ENCODE results near the gene THSD7A.

Gene THSD7A

GRCh38 chr7:11567571-11567970, 264.4 kb downstream of the THSD7A start:
- FAIRE-seq (no peak), DNase-seq (ENCODE audit: insufficient read length) (no peak)
- TF ChIP-seq POLR2AphosphoS5 (IDR thresholded peaks at IDR 0.05; ENCODE audit: low read depth, low read length) = no peak
- TF ChIP-seq POLR2A (IDR thresholded peaks at IDR 0.05; ENCODE audit: low read depth, low read length) = no peak
- TF ChIP-seq TAF1 (IDR thresholded peaks at IDR 0.05; ENCODE audit: borderline replicate concordance, low read depth, low read length) = no peak

DNA sequence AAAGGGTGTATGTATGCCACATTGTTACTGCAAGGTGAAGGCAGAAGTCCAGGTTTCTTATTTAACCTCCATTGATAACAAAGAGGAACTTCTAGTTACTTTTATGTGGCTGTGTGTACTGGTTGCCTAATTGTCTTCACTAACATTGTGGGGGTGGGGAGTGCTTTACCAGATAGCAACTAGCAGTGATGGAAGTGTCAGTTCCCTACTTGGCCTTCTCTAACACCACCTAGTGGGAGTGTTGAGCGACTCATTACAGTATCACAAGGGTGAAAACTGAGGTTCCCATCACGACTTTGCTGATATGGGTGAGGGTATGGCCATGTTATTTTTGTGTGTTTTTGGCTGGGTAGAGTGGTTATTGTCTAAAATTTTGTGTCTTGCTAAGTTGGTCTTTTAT, 274.4 kb downstream of the THSD7A start:
- no peak for TF ChIP-seq TAF1 (IDR thresholded peaks at IDR 0.05; ENCODE audit: borderline replicate concordance, low read depth, low read length)
- TF ChIP-seq POLR2AphosphoS5 (IDR thresholded peaks at IDR 0.05; ENCODE audit: low read depth, low read length) = no peak
- no peak for TF ChIP-seq POLR2A (IDR thresholded peaks at IDR 0.05; ENCODE audit: low read depth, low read length)
- FAIRE-seq (peak; percentile 70), DNase-seq (ENCODE audit: insufficient read length) (no peak)

- DNase-seq (ENCODE audit: insufficient read length) (no peak), FAIRE-seq (no peak)
- TF ChIP-seq POLR2AphosphoS5 (IDR thresholded peaks at IDR 0.05; ENCODE audit: low read depth, low read length) (no peak), POLR2A (IDR thresholded peaks at IDR 0.05; ENCODE audit: low read depth, low read length) (no peak), TAF1 (IDR thresholded peaks at IDR 0.05; ENCODE audit: borderline replicate concordance, low read depth, low read length) (no peak)
Measured at GRCh38 chr7:11552676-11553296, 279.2 kb downstream of the THSD7A start.

DNA sequence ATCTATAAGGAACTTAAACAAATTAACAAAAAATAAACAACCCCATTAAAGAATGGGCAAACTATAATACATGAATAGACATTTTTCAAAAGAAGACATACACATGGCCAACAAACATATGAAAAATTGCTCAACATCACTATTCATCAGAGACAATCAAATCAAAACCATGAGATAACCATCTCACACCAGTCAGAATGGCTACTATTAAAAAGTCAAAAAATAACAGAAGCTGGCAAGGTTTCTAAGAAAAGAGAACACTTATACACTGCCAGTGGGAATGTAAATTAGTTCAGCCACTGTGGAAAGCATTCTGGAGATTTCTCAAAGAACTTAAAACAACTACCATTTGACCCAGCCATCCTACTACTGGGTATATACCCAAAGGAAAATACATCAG, 280.5 kb downstream of the THSD7A start:
- TF ChIP-seq POLR2A (IDR thresholded peaks at IDR 0.05; ENCODE audit: low read depth, low read length) (no peak), TAF1 (IDR thresholded peaks at IDR 0.05; ENCODE audit: borderline replicate concordance, low read depth, low read length) (no peak), POLR2AphosphoS5 (IDR thresholded peaks at IDR 0.05; ENCODE audit: low read depth, low read length) (no peak)
- FAIRE-seq (no peak), DNase-seq (ENCODE audit: insufficient read length) (no peak)

DNA sequence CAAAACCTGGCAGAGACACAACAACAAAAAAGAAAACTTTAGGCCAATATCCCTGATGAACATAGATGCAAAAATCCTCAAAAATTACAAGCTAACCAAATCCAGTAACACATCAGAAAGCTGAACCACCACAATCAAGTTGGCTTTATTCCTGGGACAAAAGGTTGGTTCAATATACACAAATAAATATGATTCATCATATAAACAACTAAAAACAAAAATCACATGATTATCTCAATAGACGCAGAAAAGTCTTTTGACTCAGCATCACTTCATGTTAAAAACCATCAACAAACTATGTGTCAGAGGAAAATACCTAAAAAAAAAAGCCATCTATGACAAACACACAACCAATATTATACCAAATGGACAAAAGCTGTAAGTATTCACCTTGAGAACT, 283.5 kb downstream of the THSD7A start:
- TF ChIP-seq POLR2A (IDR thresholded peaks at IDR 0.05; ENCODE audit: low read depth, low read length) (no peak), TAF1 (IDR thresholded peaks at IDR 0.05; ENCODE audit: borderline replicate concordance, low read depth, low read length) (no peak), POLR2AphosphoS5 (IDR thresholded peaks at IDR 0.05; ENCODE audit: low read depth, low read length) (no peak)
- DNase-seq (ENCODE audit: insufficient read length) = no peak
- no peak for FAIRE-seq

DNA sequence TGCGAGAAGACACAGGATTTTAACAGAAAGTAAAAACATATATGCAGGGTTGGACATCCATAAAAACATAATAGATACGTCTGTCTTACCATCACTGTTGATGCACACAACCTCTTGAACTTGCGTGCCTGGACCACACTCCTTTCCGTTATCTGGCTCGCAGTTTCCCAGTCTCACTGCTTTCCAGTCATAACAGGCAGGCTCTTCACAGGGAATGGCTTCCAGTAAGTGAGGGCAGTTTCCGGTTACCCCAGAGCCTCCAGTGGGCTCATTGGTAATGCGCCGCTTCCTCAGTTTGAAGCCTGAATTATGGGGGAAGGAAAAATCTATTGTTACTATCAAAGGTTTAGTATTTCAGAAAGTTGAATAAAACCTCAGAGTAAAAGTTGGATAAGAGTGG, 290.7 kb downstream of the THSD7A start:
- DNase-seq (ENCODE audit: insufficient read length) = no peak
- TF ChIP-seq POLR2AphosphoS5 (IDR thresholded peaks at IDR 0.05; ENCODE audit: low read depth, low read length) = no peak
- TF ChIP-seq TAF1 (IDR thresholded peaks at IDR 0.05; ENCODE audit: borderline replicate concordance, low read depth, low read length) = no peak
- TF ChIP-seq POLR2A (IDR thresholded peaks at IDR 0.05; ENCODE audit: low read depth, low read length) = no peak
- FAIRE-seq = no peak

GRCh38 chr7:11540271-11540761, 291.7 kb downstream of the THSD7A start:
- DNase-seq (ENCODE audit: insufficient read length) (no peak), FAIRE-seq (no peak)

DNA sequence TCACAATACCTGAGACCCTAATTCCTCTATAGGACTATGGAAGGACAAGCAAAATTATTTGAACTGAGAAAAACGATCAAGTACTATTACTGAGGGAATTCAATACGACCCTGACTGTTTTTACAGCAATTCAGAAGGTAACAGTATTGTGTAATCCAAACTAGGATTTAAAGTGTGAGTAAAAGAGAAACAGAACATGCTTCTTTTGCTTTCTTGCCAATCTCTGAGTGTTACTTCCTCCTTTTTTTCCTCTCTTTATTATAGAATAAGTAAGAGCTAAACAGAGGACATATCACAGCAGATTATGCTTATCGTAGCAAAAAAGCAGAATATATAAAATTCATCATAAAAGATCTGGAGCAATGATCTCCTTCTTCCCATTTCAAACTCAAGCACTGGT, 292.1 kb downstream of the THSD7A start:
- TF ChIP-seq POLR2AphosphoS5 (IDR thresholded peaks at IDR 0.05; ENCODE audit: low read depth, low read length) = no peak
- no peak for TF ChIP-seq TAF1 (IDR thresholded peaks at IDR 0.05; ENCODE audit: borderline replicate concordance, low read depth, low read length)
- no peak for TF ChIP-seq POLR2A (IDR thresholded peaks at IDR 0.05; ENCODE audit: low read depth, low read length)
- FAIRE-seq (no peak), DNase-seq (ENCODE audit: insufficient read length) (no peak)

More at GRCh38 chr7:11540271-11540761, 291.7 kb downstream of the THSD7A start:
- TF ChIP-seq TAF1 (IDR thresholded peaks at IDR 0.05; ENCODE audit: borderline replicate concordance, low read depth, low read length) = no peak
- no peak for TF ChIP-seq POLR2AphosphoS5 (IDR thresholded peaks at IDR 0.05; ENCODE audit: low read depth, low read length)

GRCh38 chr7:11538751-11539299, 293.2 kb downstream of the THSD7A start:
- TF ChIP-seq TAF1 (IDR thresholded peaks at IDR 0.05; ENCODE audit: borderline replicate concordance, low read depth, low read length) (no peak), POLR2AphosphoS5 (IDR thresholded peaks at IDR 0.05; ENCODE audit: low read depth, low read length) (no peak), POLR2A (IDR thresholded peaks at IDR 0.05; ENCODE audit: low read depth, low read length) (no peak)
- DNase-seq (ENCODE audit: insufficient read length) (no peak), FAIRE-seq (no peak)

- TF ChIP-seq POLR2A (IDR thresholded peaks at IDR 0.05; ENCODE audit: low read depth, low read length) (no peak), POLR2AphosphoS5 (IDR thresholded peaks at IDR 0.05; ENCODE audit: low read depth, low read length) (no peak), TAF1 (IDR thresholded peaks at IDR 0.05; ENCODE audit: borderline replicate concordance, low read depth, low read length) (no peak)
- DNase-seq (ENCODE audit: insufficient read length) (no peak), FAIRE-seq (no peak)
Measured at GRCh38 chr7:11533229-11533820, 298.7 kb downstream of the THSD7A start.

GRCh38 chr7:11529382-11529781, 302.6 kb downstream of the THSD7A start:
- FAIRE-seq = no peak
- no peak for DNase-seq (ENCODE audit: insufficient read length)
- no peak for TF ChIP-seq POLR2A (IDR thresholded peaks at IDR 0.05; ENCODE audit: low read depth, low read length)
- TF ChIP-seq TAF1 (IDR thresholded peaks at IDR 0.05; ENCODE audit: borderline replicate concordance, low read depth, low read length) = no peak
- no peak for TF ChIP-seq POLR2AphosphoS5 (IDR thresholded peaks at IDR 0.05; ENCODE audit: low read depth, low read length)

- FAIRE-seq = no peak
- no peak for DNase-seq (ENCODE audit: insufficient read length)
- no peak for TF ChIP-seq POLR2AphosphoS5 (IDR thresholded peaks at IDR 0.05; ENCODE audit: low read depth, low read length)
- TF ChIP-seq POLR2A (IDR thresholded peaks at IDR 0.05; ENCODE audit: low read depth, low read length) = no peak
- TF ChIP-seq TAF1 (IDR thresholded peaks at IDR 0.05; ENCODE audit: borderline replicate concordance, low read depth, low read length) = no peak
Measured at GRCh38 chr7:11527707-11528106, 304.3 kb downstream of the THSD7A start.

Data from GM12892 (cell line).